GM12878 (cell line): Measurements from ENCODE around the gene IMMP2L. TPM values are rescaled to one million over a fixed set of nuclear protein-coding genes. Genes with fewer than 3 reads are reported as not detected.

Experiments used
- ATAC-seq: fragments of 200-7000 bp; cut with Tn5 transposase; 3 replicates; pipeline ENCODE4 v1.9.1; 2020; ENCODE audit warnings: mild to moderate bottlenecking, moderate library complexity
- BruUV-seq: library from RNA; stranded (reverse); fragments of 400-500 nt; replicated peaks from 2 replicates; lab custom pipeline; 2021; lab: Mats Ljungman, UMichigan
- CTCF ChIA-PET: fragments of 300-600 bp; sonication (Branson Sonifier 250); formaldehyde crosslinking; extraction: SDS; loops from one replicate; lab custom pipeline; 2021; ENCODE audit warnings: inconsistent platforms; lab: Yijun Ruan, JAX
- POLR2A ChIA-PET: fragments of 350-600 bp; formaldehyde crosslinking; extraction: SDS; loops from one replicate; lab custom pipeline; 2021; ENCODE audit warnings: inconsistent platforms; lab: Charles Lee
- RAD21 ChIA-PET: fragments of 300-600 bp; sonication (Branson Sonifier 250); formaldehyde crosslinking; loops from one replicate; lab custom pipeline; 2023; ENCODE audit warnings: antibody characterized with exemption; ENCODE audit not compliant: unreplicated experiment; lab: Charles Lee
- SMC1A ChIA-PET: fragments of 300-600 bp; sonication (Branson Sonifier 250); formaldehyde crosslinking; loops from one replicate; lab custom pipeline; 2023; ENCODE audit not compliant: unreplicated experiment, uncharacterized antibody; lab: Charles Lee
- DNase-seq: peaks from one replicate; pipeline ENCODE4 v3.0.0-alpha.2; 2011; ENCODE audit warnings: low read depth, low spot score
- FAIRE-seq: peaks from 3 replicates; lab custom pipeline; 2011; peaks lifted over from hg19 to GRCh38; lab: Jason Lieb, UNC
- H2AFZ ChIP-seq: 2 replicates; pipeline ENCODE4 v1.6.0; 2011; ENCODE audit warnings: low read depth, low read length, control low read depth; ENCODE audit not compliant: control insufficient read depth
- H3K27ac ChIP-seq: 2 replicates; pipeline ENCODE4 v1.5.1; 2011; ENCODE audit warnings: control low read depth; ENCODE audit not compliant: control insufficient read depth, insufficient read depth
- H3K27me3 ChIP-seq, 2 experiments: replicated peaks in 1 of 2; 2 replicates each; pipeline versions ENCODE4 v1.6.0 to v1.6.1; 2011; ENCODE audit warnings: low read length in 1 of 2; ENCODE audit not compliant: control insufficient read depth in 2 of 2, insufficient read depth in 2 of 2
- H3K36me3 ChIP-seq, 2 experiments: 2 replicates each; pipeline ENCODE4 v1.5.1; 2011; ENCODE audit warnings: low read length in 1 of 2; ENCODE audit not compliant: control insufficient read depth in 2 of 2, insufficient read depth in 2 of 2
- H3K4me1 ChIP-seq: 2 replicates; pipeline ENCODE4 v1.6.1; 2011; ENCODE audit warnings: mild to moderate bottlenecking, low read length, moderate library complexity, mixed read lengths; ENCODE audit not compliant: control insufficient read depth, insufficient read depth
- H3K4me2 ChIP-seq: 2 replicates; pipeline ENCODE4 v1.6.0; 2011; ENCODE audit warnings: control low read depth; ENCODE audit not compliant: control insufficient read depth, insufficient read depth
- H3K4me3 ChIP-seq: fragments of 200-600 bp; sonication (generic); 2 replicates; pipeline ENCODE4 v1.5.1; 2016
- H3K79me2 ChIP-seq: 2 replicates; pipeline ENCODE4 v1.6.0; 2011; ENCODE audit warnings: low read length; ENCODE audit not compliant: control insufficient read depth, insufficient read depth
- H3K9ac ChIP-seq: 2 replicates; pipeline ENCODE4 v1.8.0; 2011; ENCODE audit warnings: low read length, control low read depth, mixed read lengths; ENCODE audit not compliant: control insufficient read depth, insufficient read depth
- H3K9me3 ChIP-seq: replicated peaks from 3 replicates; pipeline ENCODE4 v1.5.1; 2011; ENCODE audit warnings: mild to moderate bottlenecking, low read length; ENCODE audit not compliant: control insufficient read depth, insufficient read depth
- H4K20me1 ChIP-seq: 2 replicates; pipeline ENCODE4 v1.6.0; 2011; ENCODE audit not compliant: control insufficient read depth, insufficient read depth
- BHLHE40 ChIP-seq, 2 experiments: fragments of 450-650 bp in 1 of 2; IDR thresholded peaks; 2 replicates each; pipeline ENCODE4 v1.6.1; 2011 to 2017; ENCODE audit warnings: low read depth in 2 of 2, borderline replicate concordance in 1 of 2, improper control_type of control experiment in 1 of 2, low read length in 1 of 2, mild to moderate bottlenecking in 1 of 2
- CHD4 ChIP-seq: fragments of 200-600 bp; sonication (generic); IDR thresholded peaks from 2 replicates; pipeline ENCODE4 v1.6.1; 2016; ENCODE audit warnings: mild to moderate bottlenecking
- FOS ChIP-seq: IDR thresholded peaks from 3 replicates; pipeline ENCODE4 v1.6.1; 2011; ENCODE audit warnings: borderline replicate concordance; ENCODE audit not compliant: insufficient read length; ENCODE audit errors: extremely low read depth
- HCFC1 ChIP-seq: fragments of 150-350 bp; IDR thresholded peaks from 2 replicates; pipeline ENCODE4 v1.6.1; 2014; ENCODE audit warnings: low read length
- JUND ChIP-seq: IDR thresholded peaks from 2 replicates; pipeline ENCODE4 v1.6.1; 2012; ENCODE audit warnings: low read depth, mild to moderate bottlenecking, low read length, improper control_type of control experiment, moderate library complexity
- MEF2B ChIP-seq: fragments of 450-650 bp; IDR thresholded peaks from 2 replicates; pipeline ENCODE4 v1.6.1; 2018; ENCODE audit warnings: mild to moderate bottlenecking, moderate library complexity; ENCODE audit not compliant: partially characterized antibody, poor library complexity, severe bottlenecking
- SP1 ChIP-seq: IDR thresholded peaks from one replicate; pipeline ENCODE4 v1.6.1; 2011; ENCODE audit warnings: low read depth, low read length
- TCF12 ChIP-seq: IDR thresholded peaks from 2 replicates; pipeline ENCODE4 v1.6.1; 2011; ENCODE audit warnings: low read depth, mild to moderate bottlenecking, low read length
- WGBS: methylation state at CpG from one replicate; pipeline ENCODE4 v1.1.6; 2016; ENCODE audit warnings: low lambda C conversion rate; ENCODE audit not compliant: insufficient replicate concordance, insufficient coverage; ENCODE audit errors: missing lambda C conversion rate; 5-methylcytosine and 5-hydroxymethylcytosine counted together
- in situ Hi-C: fragments of 300-500 bp; cut with MboI; formaldehyde crosslinking; loops from 9 replicates; pipeline ENCODE4 v1.14.3; 2018; ENCODE audit warnings: mixed read lengths
- intact Hi-C: fragments of 100-400 bp; cut with micrococcal nuclease; formaldehyde crosslinking; loops from one replicate; pipeline ENCODE4 v1.14.2; 2022; ENCODE audit not compliant: unreplicated experiment
- polyA plus RNA-seq, 11 experiments: library from polyadenylated mRNA; depleted of rRNA in 4 of 11; unstranded in 6 of 11; stranded (reverse) in 5 of 11; fragments of >200 nt; fragmentation: Nextera tagmentation in 4 of 11; fragmentation: Illumina TruSeq in 1 of 11; extraction: Ambion mirVana in 4 of 11; extraction: Trizol in 1 of 11; gene quantifications; 1 replicate in 1 of 11; 2 replicates in 10 of 11; pipeline versions ENCODE4 v1.2.1 to v1.2.3, GENCODE V29; 2011 to 2016; ENCODE audit warnings: inconsistent platforms in 2 of 11, missing spikeins in 2 of 11, low read depth in 1 of 11
- total RNA-seq, 4 experiments: library from RNA; depleted of rRNA in 3 of 4; stranded (reverse); fragments of >200 nt in 3 of 4; fragmentation: Illumina TruSeq in 1 of 4; extraction: Trizol in 1 of 4; gene quantifications; 2 replicates each; pipeline versions ENCODE4 v1.2.1 to v1.2.3, GENCODE V29; 2013 to 2021
- TF ChIP-seq, protein P1 (sequence below): IDR thresholded peaks from 2 replicates; pipeline ENCODE4 v1.6.1; 2011; ENCODE audit warnings: low read depth, mild to moderate bottlenecking, low read length, moderate library complexity, borderline replicate concordance; ENCODE audit errors: extremely low read depth
- TF ChIP-seq, protein P2 (sequence below): fragments of 450-650 bp; IDR thresholded peaks from 2 replicates; pipeline ENCODE4 v1.6.1; 2017; ENCODE audit warnings: antibody characterized with exemption, mild to moderate bottlenecking, moderate library complexity
- TF ChIP-seq, protein P3 (sequence below): IDR thresholded peaks from 2 replicates; pipeline ENCODE4 v1.6.1; 2012; ENCODE audit warnings: low read depth, low read length, improper control_type of control experiment
- TF ChIP-seq, protein P4 (sequence below): fragments of 450-650 bp; conservative IDR thresholded peaks from 2 replicates; pipeline ENCODE4 v1.6.1; 2017; ENCODE audit warnings: mild to moderate bottlenecking, moderate library complexity
- TF ChIP-seq, protein P5 (sequence below): fragments of 450-650 bp; IDR thresholded peaks from 2 replicates; pipeline ENCODE4 v1.6.1; 2017; ENCODE audit warnings: low read depth, mild to moderate bottlenecking, moderate library complexity
- TF ChIP-seq, protein P6 (sequence below): fragments of 150-350 bp; IDR thresholded peaks from 2 replicates; pipeline ENCODE4 v1.6.1; 2014; ENCODE audit warnings: mild to moderate bottlenecking, low read depth, low read length

IMMP2L gene
- total and polyA plus RNA-seq, 10 of the 15 experiments (the other 5 are each of a cell fraction or from before 2014, with no cell fraction given) = 12.6 to 46.3 (median 19.6) TPM

DNA sequence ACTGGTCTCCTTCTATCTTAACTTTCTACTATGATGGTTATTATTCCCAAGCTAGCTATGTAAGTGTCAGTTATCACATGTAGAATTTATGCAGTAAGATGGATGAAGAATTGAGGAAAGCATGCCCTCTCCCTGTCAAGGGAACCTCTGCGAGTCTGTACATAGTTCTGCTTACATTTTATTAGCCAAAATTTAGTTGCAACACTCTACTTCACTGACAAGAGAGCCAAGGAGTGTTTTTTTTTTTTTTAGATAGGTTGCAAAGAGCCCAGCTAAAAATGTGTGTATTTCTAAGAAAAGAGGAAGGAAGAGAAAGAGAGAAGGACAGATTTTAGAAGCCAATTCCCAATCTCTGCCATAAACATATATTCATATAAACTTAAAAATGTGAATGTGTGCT is 829.1 kb downstream of the IMMP2L start:
- Histone ChIP-seq H3K9ac (no peak overlapping the region), H3K4me1 (no peaks in the 10 kb centered on the region), H3K27ac (no peak overlapping the region), H3K27me3 (no peaks in the 10 kb centered on the region), H3K4me2 (no peak overlapping the region), H3K9me3 (no peaks in the 10 kb centered on the region), H3K79me2 (no peaks in the 10 kb centered on the region), H3K4me3 (no peak overlapping the region), H4K20me1 (no peaks in the 10 kb centered on the region), H3K36me3 (no peaks in the 10 kb centered on the region), H2AFZ (no peak overlapping the region)
- ChIA-PET CTCF (no interaction called here), SMC1A (interaction anchor here (1.3 kb wide), 1 partner anchor 9 kb away, joined by 4 read pairs; no protein-coding TSS in a partner anchor), RAD21 (no interaction called here), POLR2A (interaction anchor here (0.7 kb wide), 1 partner anchor 318 kb away, joined by 3 read pairs; no protein-coding TSS in a partner anchor)
- intact Hi-C loops = no loop called here
- TF ChIP-seq BHLHE40 (IDR thresholded peaks at IDR 0.05; ENCODE audit: borderline replicate concordance in 1 of 2, low read depth in 2 of 2, low read length in 1 of 2) (no peak), TCF12 (no peak), MEF2B (no peak), JUND (no peak), CHD4 (no peak), HCFC1 (no peak), FOS (no peak), SP1 (no peak)
- TF ChIP-seq, protein P1, sequence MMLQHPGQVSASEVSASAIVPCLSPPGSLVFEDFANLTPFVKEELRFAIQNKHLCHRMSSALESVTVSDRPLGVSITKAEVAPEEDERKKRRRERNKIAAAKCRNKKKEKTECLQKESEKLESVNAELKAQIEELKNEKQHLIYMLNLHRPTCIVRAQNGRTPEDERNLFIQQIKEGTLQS = no peak
- TF ChIP-seq, protein P2, sequence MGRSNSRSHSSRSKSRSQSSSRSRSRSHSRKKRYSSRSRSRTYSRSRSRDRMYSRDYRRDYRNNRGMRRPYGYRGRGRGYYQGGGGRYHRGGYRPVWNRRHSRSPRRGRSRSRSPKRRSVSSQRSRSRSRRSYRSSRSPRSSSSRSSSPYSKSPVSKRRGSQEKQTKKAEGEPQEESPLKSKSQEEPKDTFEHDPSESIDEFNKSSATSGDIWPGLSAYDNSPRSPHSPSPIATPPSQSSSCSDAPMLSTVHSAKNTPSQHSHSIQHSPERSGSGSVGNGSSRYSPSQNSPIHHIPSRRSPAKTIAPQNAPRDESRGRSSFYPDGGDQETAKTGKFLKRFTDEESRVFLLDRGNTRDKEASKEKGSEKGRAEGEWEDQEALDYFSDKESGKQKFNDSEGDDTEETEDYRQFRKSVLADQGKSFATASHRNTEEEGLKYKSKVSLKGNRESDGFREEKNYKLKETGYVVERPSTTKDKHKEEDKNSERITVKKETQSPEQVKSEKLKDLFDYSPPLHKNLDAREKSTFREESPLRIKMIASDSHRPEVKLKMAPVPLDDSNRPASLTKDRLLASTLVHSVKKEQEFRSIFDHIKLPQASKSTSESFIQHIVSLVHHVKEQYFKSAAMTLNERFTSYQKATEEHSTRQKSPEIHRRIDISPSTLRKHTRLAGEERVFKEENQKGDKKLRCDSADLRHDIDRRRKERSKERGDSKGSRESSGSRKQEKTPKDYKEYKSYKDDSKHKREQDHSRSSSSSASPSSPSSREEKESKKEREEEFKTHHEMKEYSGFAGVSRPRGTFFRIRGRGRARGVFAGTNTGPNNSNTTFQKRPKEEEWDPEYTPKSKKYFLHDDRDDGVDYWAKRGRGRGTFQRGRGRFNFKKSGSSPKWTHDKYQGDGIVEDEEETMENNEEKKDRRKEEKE = no peak
- TF ChIP-seq, protein P3, sequence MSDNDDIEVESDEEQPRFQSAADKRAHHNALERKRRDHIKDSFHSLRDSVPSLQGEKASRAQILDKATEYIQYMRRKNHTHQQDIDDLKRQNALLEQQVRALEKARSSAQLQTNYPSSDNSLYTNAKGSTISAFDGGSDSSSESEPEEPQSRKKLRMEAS = no peak
- TF ChIP-seq, protein P4, sequence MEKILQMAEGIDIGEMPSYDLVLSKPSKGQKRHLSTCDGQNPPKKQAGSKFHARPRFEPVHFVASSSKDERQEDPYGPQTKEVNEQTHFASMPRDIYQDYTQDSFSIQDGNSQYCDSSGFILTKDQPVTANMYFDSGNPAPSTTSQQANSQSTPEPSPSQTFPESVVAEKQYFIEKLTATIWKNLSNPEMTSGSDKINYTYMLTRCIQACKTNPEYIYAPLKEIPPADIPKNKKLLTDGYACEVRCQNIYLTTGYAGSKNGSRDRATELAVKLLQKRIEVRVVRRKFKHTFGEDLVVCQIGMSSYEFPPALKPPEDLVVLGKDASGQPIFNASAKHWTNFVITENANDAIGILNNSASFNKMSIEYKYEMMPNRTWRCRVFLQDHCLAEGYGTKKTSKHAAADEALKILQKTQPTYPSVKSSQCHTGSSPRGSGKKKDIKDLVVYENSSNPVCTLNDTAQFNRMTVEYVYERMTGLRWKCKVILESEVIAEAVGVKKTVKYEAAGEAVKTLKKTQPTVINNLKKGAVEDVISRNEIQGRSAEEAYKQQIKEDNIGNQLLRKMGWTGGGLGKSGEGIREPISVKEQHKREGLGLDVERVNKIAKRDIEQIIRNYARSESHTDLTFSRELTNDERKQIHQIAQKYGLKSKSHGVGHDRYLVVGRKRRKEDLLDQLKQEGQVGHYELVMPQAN = no peak
- TF ChIP-seq, protein P5, sequence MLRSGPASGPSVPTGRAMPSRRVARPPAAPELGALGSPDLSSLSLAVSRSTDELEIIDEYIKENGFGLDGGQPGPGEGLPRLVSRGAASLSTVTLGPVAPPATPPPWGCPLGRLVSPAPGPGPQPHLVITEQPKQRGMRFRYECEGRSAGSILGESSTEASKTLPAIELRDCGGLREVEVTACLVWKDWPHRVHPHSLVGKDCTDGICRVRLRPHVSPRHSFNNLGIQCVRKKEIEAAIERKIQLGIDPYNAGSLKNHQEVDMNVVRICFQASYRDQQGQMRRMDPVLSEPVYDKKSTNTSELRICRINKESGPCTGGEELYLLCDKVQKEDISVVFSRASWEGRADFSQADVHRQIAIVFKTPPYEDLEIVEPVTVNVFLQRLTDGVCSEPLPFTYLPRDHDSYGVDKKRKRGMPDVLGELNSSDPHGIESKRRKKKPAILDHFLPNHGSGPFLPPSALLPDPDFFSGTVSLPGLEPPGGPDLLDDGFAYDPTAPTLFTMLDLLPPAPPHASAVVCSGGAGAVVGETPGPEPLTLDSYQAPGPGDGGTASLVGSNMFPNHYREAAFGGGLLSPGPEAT = no peak
- TF ChIP-seq, protein P6, sequence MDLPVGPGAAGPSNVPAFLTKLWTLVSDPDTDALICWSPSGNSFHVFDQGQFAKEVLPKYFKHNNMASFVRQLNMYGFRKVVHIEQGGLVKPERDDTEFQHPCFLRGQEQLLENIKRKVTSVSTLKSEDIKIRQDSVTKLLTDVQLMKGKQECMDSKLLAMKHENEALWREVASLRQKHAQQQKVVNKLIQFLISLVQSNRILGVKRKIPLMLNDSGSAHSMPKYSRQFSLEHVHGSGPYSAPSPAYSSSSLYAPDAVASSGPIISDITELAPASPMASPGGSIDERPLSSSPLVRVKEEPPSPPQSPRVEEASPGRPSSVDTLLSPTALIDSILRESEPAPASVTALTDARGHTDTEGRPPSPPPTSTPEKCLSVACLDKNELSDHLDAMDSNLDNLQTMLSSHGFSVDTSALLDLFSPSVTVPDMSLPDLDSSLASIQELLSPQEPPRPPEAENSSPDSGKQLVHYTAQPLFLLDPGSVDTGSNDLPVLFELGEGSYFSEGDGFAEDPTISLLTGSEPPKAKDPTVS = no peak
- ATAC-seq = no peak
- no peak for DNase-seq
- WGBS = 0% methylated on average over 1 of the region's 1 CpG
- no TSS peak for BruUV-seq
- in situ Hi-C loops = no loop called here
- FAIRE-seq = no peak
